ENCODE measurements around the gene KCNMA1.

KCNMA1 gene

DNA sequence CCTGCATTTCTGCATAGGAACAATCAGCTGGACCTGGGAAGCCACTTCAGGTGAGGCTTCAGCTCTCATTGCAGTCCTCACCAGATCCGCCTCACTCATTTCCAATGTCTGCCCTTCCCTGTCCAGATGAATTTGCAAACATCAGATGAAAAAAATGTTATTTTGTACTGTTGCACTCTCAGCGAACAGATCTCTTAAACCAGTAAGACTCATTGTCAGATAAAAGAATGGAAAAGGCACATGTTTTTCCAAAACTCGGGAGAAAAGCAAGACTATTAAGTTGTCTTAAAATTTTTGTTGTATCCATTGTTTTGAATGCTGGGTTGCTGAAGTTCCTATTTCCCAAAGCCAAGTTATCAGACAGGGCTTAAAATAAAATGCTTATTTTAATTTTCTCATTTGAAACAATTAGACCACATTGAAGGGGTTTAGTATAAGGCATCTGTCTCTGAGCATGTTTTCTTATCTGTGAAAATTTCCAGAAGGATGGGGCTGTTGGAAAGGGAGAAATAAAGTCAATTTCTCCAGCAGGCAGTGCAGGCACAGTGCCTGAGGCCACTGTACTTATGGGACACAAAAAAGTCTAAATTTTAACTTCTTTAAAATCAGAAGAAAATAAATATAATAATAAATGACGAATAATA is 396.8 kb downstream of the KCNMA1 start:
- Histone ChIP-seq H3K9ac (ENCODE audit: low read depth in 1 of 2, low read length in 2 of 2) (no peak overlapping the region), H3K36me3 (ENCODE audit: control insufficient read depth in 2 of 2, insufficient read depth in 2 of 2, low read length in 2 of 2) (no peaks in the 10 kb centered on the region), H3K4me1 (ENCODE audit: control insufficient read depth in 2 of 2, insufficient read depth in 2 of 2, low read length in 2 of 2) (peaks cover 3 to 8% of the 10 kb centered on the region in 2 donors), H3K4me3 (ENCODE audit: low read length in 2 of 2) (no peak overlapping the region), H3K27ac (ENCODE audit: low read depth in 2 of 2, low read length in 2 of 2) (peak overlapping the region in 1 of 2 donors; percentile 33), H3K9me3 (ENCODE audit: control insufficient read depth in 2 of 2, low read length in 2 of 2) (no peaks in the 10 kb centered on the region), H3K27me3 (ENCODE audit: control insufficient read depth in 2 of 2, insufficient read depth in 2 of 2, low read length in 2 of 2) (no peaks in the 10 kb centered on the region)

DNA sequence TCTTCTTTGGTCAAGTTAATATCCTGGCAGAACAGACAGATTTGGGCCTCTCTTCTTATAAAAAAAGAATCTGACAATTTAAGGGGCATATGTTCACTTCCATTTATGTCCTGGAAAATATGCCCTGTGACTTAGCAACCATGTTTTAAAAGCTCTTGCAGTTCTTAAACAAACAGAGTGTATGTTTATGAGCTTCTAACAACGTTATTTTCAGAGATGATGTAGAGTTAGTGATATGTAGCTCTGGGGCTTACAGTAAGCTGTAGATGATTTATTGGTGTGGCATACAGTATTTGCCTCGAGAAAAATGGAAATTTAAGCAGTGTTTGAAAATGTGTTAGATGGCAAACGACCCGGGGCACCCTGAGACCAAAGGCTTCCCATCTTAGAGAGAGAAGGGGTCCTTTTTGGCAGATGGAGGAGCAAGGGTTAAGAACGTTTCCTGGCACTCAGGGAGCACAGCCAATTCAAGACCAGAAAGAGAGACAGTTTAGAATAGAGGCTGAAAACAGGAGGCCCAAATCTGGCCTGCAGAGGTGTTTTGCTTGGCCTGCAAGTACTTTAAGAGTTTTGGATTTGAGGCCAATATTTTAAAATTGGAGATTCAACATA is 397.5 kb downstream of the KCNMA1 start:
- no peak overlapping the region for H3K9ac ChIP-seq (ENCODE audit: low read depth in 1 of 2, low read length in 2 of 2)
- no peaks in the 10 kb centered on the region for H3K27me3 ChIP-seq (ENCODE audit: control insufficient read depth in 2 of 2, insufficient read depth in 2 of 2, low read length in 2 of 2)
- H3K4me1 ChIP-seq (ENCODE audit: control insufficient read depth in 2 of 2, insufficient read depth in 2 of 2, low read length in 2 of 2) = peaks cover 3 to 8% of the 10 kb centered on the region in 2 donors
- no peak overlapping the region for H3K4me3 ChIP-seq (ENCODE audit: low read length in 2 of 2)
- H3K36me3 ChIP-seq (ENCODE audit: control insufficient read depth in 2 of 2, insufficient read depth in 2 of 2, low read length in 2 of 2) = no peaks in the 10 kb centered on the region
- H3K27ac ChIP-seq (ENCODE audit: low read depth in 2 of 2, low read length in 2 of 2) = peak overlapping the region; percentile 27 to 33
- H3K9me3 ChIP-seq (ENCODE audit: control insufficient read depth in 2 of 2, low read length in 2 of 2) = no peaks in the 10 kb centered on the region

DNA sequence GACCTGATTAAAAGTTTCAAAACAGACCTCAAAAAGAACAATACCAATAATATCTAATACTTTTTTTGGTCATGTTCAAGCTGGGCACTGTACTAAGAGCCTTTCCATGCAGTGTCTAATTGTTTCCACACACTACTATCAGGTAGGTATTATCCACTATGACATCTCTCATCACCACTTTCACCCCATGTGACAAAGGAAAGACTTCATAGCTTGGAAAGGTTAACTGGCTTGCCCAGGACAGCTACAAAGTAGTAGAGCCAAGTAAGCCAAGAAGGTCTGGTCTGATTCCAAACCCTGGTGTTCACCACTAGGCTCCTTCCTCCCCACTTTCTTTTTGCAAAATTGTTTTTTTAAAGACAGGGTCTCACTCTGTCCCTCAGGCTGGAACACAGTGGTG is 400.5 kb downstream of the KCNMA1 start:
- peaks cover 0 to 3% of the 10 kb centered on the region in 2 donors for H3K4me1 ChIP-seq (ENCODE audit: control insufficient read depth in 2 of 2, insufficient read depth in 2 of 2, low read length in 2 of 2)
- no peak overlapping the region for H3K27ac ChIP-seq (ENCODE audit: low read depth in 2 of 2, low read length in 2 of 2)
- H3K36me3 ChIP-seq (ENCODE audit: control insufficient read depth in 2 of 2, insufficient read depth in 2 of 2, low read length in 2 of 2) = no peaks in the 10 kb centered on the region

DNA sequence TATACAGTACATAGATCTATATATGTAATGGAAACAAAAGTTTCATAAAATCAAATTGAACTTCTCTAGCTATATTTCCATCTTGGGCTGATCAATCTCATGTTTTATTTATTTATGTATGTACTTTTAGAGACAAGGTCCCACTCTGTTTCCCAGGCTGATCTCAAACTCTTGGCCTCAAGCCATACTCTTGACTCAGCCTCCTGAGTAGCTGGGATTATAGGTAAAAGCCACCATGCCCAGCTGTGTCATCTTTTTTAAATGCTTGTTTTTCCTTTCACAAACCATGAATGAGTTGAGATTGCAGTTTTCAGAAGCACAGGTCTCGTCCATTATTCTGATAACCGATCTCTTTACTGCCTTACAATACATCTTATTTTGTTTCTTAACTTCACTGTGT is 400.9 kb downstream of the KCNMA1 start:
- H3K4me3 ChIP-seq (ENCODE audit: low read length in 2 of 2) = no peak overlapping the region

More for the DNA sequence above, 400.5 kb downstream of the KCNMA1 start:
- no peak overlapping the region for H3K9ac ChIP-seq (ENCODE audit: low read depth in 1 of 2, low read length in 2 of 2)
- H3K4me3 ChIP-seq (ENCODE audit: low read length in 2 of 2) = no peak overlapping the region
- no peaks in the 10 kb centered on the region for H3K9me3 ChIP-seq (ENCODE audit: control insufficient read depth in 2 of 2, low read length in 2 of 2)
- H3K27me3 ChIP-seq (ENCODE audit: control insufficient read depth in 2 of 2, insufficient read depth in 2 of 2, low read length in 2 of 2) = no peaks in the 10 kb centered on the region

DNA sequence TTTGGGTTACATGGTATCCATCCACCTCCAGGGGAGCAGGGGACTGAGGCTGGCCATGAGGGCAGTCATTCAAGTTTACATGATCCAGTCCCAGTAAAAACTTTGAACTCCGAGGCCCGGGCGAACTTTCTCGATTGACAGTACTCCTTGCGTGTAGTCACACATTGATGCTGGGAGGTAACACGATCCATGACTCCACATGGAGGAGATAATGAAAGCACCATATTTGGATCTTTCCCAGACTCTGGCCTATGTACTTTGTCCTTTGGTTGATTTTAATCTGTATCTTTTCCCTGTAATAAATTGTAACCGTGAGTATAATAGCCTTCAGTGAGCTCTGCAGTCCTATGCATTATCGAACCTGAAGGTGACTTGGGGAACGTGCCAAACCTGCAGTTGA is 401.6 kb downstream of the KCNMA1 start:
- Histone ChIP-seq H3K36me3 (ENCODE audit: control insufficient read depth in 2 of 2, insufficient read depth in 2 of 2, low read length in 2 of 2) (no peaks in the 10 kb centered on the region), H3K4me3 (ENCODE audit: low read length in 2 of 2) (no peak overlapping the region), H3K9me3 (ENCODE audit: control insufficient read depth in 2 of 2, low read length in 2 of 2) (no peaks in the 10 kb centered on the region), H3K9ac (ENCODE audit: low read depth in 1 of 2, low read length in 2 of 2) (no peak overlapping the region), H3K27ac (ENCODE audit: low read depth in 2 of 2, low read length in 2 of 2) (no peak overlapping the region), H3K27me3 (ENCODE audit: control insufficient read depth in 2 of 2, insufficient read depth in 2 of 2, low read length in 2 of 2) (no peaks in the 10 kb centered on the region), H3K4me1 (ENCODE audit: control insufficient read depth in 2 of 2, insufficient read depth in 2 of 2, low read length in 2 of 2) (peaks cover 0 to 3% of the 10 kb centered on the region in 2 donors)

More for the DNA sequence above, 400.9 kb downstream of the KCNMA1 start:
- H3K36me3 ChIP-seq (ENCODE audit: control insufficient read depth in 2 of 2, insufficient read depth in 2 of 2, low read length in 2 of 2) = no peaks in the 10 kb centered on the region
- no peak overlapping the region for H3K27ac ChIP-seq (ENCODE audit: low read depth in 2 of 2, low read length in 2 of 2)
- H3K4me1 ChIP-seq (ENCODE audit: control insufficient read depth in 2 of 2, insufficient read depth in 2 of 2, low read length in 2 of 2) = peaks cover 0 to 3% of the 10 kb centered on the region in 2 donors
- no peaks in the 10 kb centered on the region for H3K27me3 ChIP-seq (ENCODE audit: control insufficient read depth in 2 of 2, insufficient read depth in 2 of 2, low read length in 2 of 2)
- no peak overlapping the region for H3K9ac ChIP-seq (ENCODE audit: low read depth in 1 of 2, low read length in 2 of 2)
- H3K9me3 ChIP-seq (ENCODE audit: control insufficient read depth in 2 of 2, low read length in 2 of 2) = no peaks in the 10 kb centered on the region

DNA sequence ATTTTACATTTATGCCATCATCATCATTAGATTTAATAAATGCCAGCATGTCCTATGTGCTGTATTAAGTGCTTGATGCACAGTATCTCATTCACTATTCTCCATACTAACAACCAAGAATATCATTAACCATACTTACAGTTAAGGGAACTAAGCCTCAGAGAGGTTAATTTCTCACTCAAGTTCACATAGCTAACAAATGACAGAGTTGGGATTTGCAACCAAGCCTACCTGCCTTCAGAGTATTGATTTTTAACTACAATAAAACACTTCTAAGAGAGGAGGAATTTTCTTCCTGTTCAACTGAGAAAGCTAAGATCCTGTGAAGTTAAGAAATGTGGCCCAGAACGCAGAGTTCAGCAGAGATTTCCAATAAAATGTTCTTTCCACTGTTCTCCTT is 403.0 kb downstream of the KCNMA1 start:
- no peaks in the 10 kb centered on the region for H3K9me3 ChIP-seq (ENCODE audit: control insufficient read depth in 2 of 2, low read length in 2 of 2)
- H3K27ac ChIP-seq (ENCODE audit: low read depth in 2 of 2, low read length in 2 of 2) = no peak overlapping the region
- H3K9ac ChIP-seq (ENCODE audit: low read depth in 1 of 2, low read length in 2 of 2) = no peak overlapping the region
- H3K27me3 ChIP-seq (ENCODE audit: control insufficient read depth in 2 of 2, insufficient read depth in 2 of 2, low read length in 2 of 2) = no peaks in the 10 kb centered on the region
- no peaks in the 10 kb centered on the region for H3K4me1 ChIP-seq (ENCODE audit: control insufficient read depth in 2 of 2, insufficient read depth in 2 of 2, low read length in 2 of 2)
- H3K36me3 ChIP-seq (ENCODE audit: control insufficient read depth in 2 of 2, insufficient read depth in 2 of 2, low read length in 2 of 2) = no peaks in the 10 kb centered on the region
- H3K4me3 ChIP-seq (ENCODE audit: low read length in 2 of 2) = no peak overlapping the region

DNA sequence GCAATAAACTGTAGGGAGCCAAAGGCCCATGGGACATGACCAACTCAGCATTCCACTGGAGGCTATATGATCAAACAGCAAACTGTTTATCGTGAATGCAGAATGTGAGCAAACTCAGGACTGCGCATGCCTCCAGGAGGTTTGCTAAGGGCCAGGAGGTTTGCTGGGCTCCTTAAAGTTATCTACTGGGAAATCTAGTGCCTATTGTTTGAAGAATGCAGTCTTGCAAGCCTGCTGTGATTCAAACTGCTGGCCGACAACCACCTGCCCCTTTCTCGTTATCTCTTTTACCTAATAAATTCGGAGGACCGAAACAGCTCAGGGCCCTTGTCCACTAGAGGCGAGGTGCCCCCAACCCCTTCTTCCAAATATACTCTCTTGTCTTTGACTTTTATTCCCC is 404.1 kb downstream of the KCNMA1 start:
- no peak overlapping the region for H3K27ac ChIP-seq (ENCODE audit: low read depth in 2 of 2, low read length in 2 of 2)
- H3K36me3 ChIP-seq (ENCODE audit: control insufficient read depth in 2 of 2, insufficient read depth in 2 of 2, low read length in 2 of 2) = no peaks in the 10 kb centered on the region
- no peaks in the 10 kb centered on the region for H3K9me3 ChIP-seq (ENCODE audit: control insufficient read depth in 2 of 2, low read length in 2 of 2)
- H3K4me1 ChIP-seq (ENCODE audit: control insufficient read depth in 2 of 2, insufficient read depth in 2 of 2, low read length in 2 of 2) = no peaks in the 10 kb centered on the region
- H3K9ac ChIP-seq (ENCODE audit: low read depth in 1 of 2, low read length in 2 of 2) = no peak overlapping the region
- H3K4me3 ChIP-seq (ENCODE audit: low read length in 2 of 2) = no peak overlapping the region
- H3K27me3 ChIP-seq (ENCODE audit: control insufficient read depth in 2 of 2, insufficient read depth in 2 of 2, low read length in 2 of 2) = no peaks in the 10 kb centered on the region

DNA sequence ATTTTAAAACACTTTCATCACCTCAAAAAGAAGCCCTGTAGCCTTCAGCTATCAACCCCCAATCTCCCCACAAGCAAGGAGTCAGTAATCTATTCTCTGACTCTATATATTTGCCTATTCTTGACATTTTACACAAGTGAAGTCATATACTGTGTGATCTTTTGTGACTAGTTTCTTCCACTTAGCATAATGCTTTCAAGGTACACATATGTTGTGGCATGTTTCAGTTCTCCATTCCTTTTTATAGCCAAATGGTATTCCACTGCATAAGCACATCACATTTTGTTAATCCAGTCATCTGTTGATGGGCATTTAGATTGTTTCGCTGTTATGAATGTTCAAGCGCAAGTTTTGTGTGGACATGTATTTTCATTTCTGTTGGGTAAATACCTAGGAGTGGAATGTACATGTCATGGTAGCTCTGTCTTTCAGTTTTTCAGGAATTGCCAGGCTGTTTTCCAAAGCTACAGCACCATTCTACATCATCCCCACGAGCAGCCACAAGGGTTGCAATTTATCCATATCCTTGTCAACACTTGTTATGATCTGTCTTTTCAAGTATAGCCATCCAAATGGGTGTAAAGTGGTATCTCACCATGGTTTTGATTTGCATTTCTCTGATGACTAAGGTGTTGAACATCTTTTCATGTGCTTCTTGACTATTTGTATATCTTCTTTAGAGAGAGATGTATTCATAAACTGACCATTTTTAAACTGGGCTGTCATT is 405.6 kb downstream of the KCNMA1 start:
- Histone ChIP-seq H3K27me3 (ENCODE audit: control insufficient read depth in 2 of 2, insufficient read depth in 2 of 2, low read length in 2 of 2) (no peaks in the 10 kb centered on the region), H3K9ac (ENCODE audit: low read depth in 1 of 2, low read length in 2 of 2) (no peak overlapping the region), H3K4me1 (ENCODE audit: control insufficient read depth in 2 of 2, insufficient read depth in 2 of 2, low read length in 2 of 2) (no peaks in the 10 kb centered on the region), H3K4me3 (ENCODE audit: low read length in 2 of 2) (no peak overlapping the region), H3K27ac (ENCODE audit: low read depth in 2 of 2, low read length in 2 of 2) (no peak overlapping the region), H3K9me3 (ENCODE audit: control insufficient read depth in 2 of 2, low read length in 2 of 2) (no peaks in the 10 kb centered on the region), H3K36me3 (ENCODE audit: control insufficient read depth in 2 of 2, insufficient read depth in 2 of 2, low read length in 2 of 2) (no peaks in the 10 kb centered on the region)

DNA sequence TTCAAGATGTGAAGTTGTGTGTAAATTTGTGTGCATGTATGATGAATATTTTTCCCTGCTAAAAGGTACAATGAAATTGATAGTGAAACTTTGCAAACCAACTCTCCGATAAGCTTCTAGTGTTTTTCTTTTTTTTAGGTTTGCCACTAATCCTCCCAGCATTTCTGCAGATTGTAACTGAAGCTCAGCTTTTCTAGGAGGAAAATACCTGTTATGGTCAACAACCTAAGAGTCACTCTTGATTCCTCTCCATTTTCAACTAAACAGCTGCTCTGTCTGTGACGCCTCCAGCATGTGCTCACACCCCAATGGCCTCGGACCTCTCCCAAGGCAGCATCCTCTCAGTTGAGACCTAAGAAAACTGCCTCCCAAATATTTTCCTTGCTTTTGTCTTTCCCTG is 406.2 kb downstream of the KCNMA1 start:
- Histone ChIP-seq H3K27me3 (ENCODE audit: control insufficient read depth in 2 of 2, insufficient read depth in 2 of 2, low read length in 2 of 2) (no peaks in the 10 kb centered on the region), H3K9ac (ENCODE audit: low read depth in 1 of 2, low read length in 2 of 2) (no peak overlapping the region), H3K9me3 (ENCODE audit: control insufficient read depth in 2 of 2, low read length in 2 of 2) (no peaks in the 10 kb centered on the region), H3K4me1 (ENCODE audit: control insufficient read depth in 2 of 2, insufficient read depth in 2 of 2, low read length in 2 of 2) (no peaks in the 10 kb centered on the region), H3K4me3 (ENCODE audit: low read length in 2 of 2) (no peak overlapping the region), H3K27ac (ENCODE audit: low read depth in 2 of 2, low read length in 2 of 2) (no peak overlapping the region), H3K36me3 (ENCODE audit: control insufficient read depth in 2 of 2, insufficient read depth in 2 of 2, low read length in 2 of 2) (no peaks in the 10 kb centered on the region)

DNA sequence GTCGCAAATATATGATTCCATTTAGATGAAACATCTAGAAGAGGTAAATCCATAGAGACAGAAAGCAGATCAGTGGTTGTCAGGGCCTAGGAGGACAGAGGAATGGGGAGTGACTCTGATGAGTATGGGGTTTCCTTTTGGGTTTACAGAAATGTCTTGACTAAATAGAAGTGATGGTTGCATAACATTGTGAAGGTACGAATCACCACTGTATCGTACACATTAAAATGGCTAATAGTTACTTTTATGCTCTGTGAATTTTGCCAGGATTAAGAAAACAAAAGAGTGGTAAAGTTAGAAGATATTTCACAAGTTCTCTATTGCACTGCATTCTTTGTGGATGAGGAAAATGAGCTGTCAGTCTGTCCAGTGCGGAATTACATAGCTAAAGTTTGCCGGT is 407.4 kb downstream of the KCNMA1 start:
- Histone ChIP-seq H3K9me3 (ENCODE audit: control insufficient read depth in 2 of 2, low read length in 2 of 2) (no peaks in the 10 kb centered on the region), H3K4me1 (ENCODE audit: control insufficient read depth in 2 of 2, insufficient read depth in 2 of 2, low read length in 2 of 2) (no peaks in the 10 kb centered on the region), H3K4me3 (ENCODE audit: low read length in 2 of 2) (no peak overlapping the region), H3K9ac (ENCODE audit: low read depth in 1 of 2, low read length in 2 of 2) (no peak overlapping the region), H3K27me3 (ENCODE audit: control insufficient read depth in 2 of 2, insufficient read depth in 2 of 2, low read length in 2 of 2) (no peaks in the 10 kb centered on the region), H3K27ac (ENCODE audit: low read depth in 2 of 2, low read length in 2 of 2) (no peak overlapping the region), H3K36me3 (ENCODE audit: control insufficient read depth in 2 of 2, insufficient read depth in 2 of 2, low read length in 2 of 2) (no peaks in the 10 kb centered on the region)
